ENCODE data around the gene SEC22C. TPM values are rescaled to one million over a fixed set of nuclear protein-coding genes. Genes with fewer than 3 reads are reported as not detected.
"Not testable (repeated sequence)": the region's sequence is repeated elsewhere in the genome, so short reads cannot be mapped to it uniquely, and the experiment has no call there.

The SEC22C gene, protein sequence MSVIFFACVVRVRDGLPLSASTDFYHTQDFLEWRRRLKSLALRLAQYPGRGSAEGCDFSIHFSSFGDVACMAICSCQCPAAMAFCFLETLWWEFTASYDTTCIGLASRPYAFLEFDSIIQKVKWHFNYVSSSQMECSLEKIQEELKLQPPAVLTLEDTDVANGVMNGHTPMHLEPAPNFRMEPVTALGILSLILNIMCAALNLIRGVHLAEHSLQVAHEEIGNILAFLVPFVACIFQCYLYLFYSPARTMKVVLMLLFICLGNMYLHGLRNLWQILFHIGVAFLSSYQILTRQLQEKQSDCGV
- total RNA-seq = 57.8 TPM
- polyA plus RNA-seq = 46.0 TPM

DNA sequence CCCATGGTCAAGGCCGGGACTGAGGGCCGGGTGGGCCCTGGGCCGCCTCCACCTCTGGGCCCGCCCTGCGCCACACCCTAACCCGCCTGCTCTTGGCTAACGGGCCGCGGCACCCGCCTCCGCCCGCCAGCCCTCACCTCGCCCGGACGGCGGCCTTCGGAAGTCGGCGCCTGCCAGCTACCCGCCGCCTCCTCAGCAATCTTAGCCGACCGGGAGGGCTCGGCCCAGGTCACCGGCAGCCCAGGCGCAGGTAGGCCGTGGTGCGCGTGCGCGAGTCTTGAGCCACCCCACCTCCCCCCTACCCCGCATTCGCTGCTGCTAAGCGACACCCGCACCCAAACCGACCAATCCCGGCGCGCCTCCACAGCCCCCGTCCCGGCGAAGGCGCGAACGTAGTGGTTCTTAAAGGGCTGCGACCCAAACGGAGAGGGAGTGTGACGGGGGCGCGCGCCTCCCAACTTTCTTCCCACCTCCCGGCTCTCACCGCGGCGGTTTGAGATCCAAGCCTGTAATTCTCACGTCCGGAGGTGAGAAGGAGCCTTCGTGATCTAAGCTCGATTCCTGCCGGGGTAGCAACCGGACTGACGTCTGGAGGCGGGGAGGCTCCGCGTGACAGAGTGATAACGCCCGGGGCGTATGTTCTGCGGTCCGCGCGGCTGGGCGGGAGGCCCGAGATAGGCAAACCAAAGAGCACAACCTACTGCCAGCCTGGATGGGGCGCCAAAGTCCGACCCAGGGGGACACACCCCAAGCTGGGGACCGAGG, at the start of gene SEC22C:
SEC22C (minus strand) TSS at position 259 of the 765 bp plus-strand sequence. CDS start 12,921 bp downstream, outside the sequence.
- H3K4me3 ChIP-seq (ENCODE audit: low read depth, low read length) = peak within 1 kb of the TSS; percentile 74
- DNase-seq (ENCODE audit: extremely low spot score) = peak; percentile 85
- no peaks in the 10 kb centered on the region for H3K36me3 ChIP-seq (ENCODE audit: insufficient read depth)
- under 1% methylated on average over 77 of the region's 77 CpGs for WGBS
- peak within 1 kb of the TSS; percentile 65 for H3K27ac ChIP-seq (ENCODE audit: low read depth)
- H3K4me1 ChIP-seq (ENCODE audit: insufficient read depth) = no peaks in the 10 kb centered on the region

- no peak overlapping the region for H3K4me3 ChIP-seq (ENCODE audit: low read depth, low read length)
- DNase-seq (ENCODE audit: extremely low spot score) = no peak
- no peaks in the 10 kb centered on the region for H3K36me3 ChIP-seq (ENCODE audit: insufficient read depth)
- H3K27ac ChIP-seq (ENCODE audit: low read depth) = peak overlapping the region; percentile 45
- no peaks in the 10 kb centered on the region for H3K4me1 ChIP-seq (ENCODE audit: insufficient read depth)
- 87% methylated on average over 2 of the region's 2 CpGs for WGBS
Observed at GRCh38 chr3:42613462-42613861, 31.7 kb upstream of the SEC22C start.

GRCh38 chr3:42612928-42613327, 31.2 kb upstream of the SEC22C start:
- Histone ChIP-seq H3K4me1 (ENCODE audit: insufficient read depth) (no peaks in the 10 kb centered on the region), H3K4me3 (ENCODE audit: low read depth, low read length) (no peak overlapping the region), H3K36me3 (ENCODE audit: insufficient read depth) (no peaks in the 10 kb centered on the region), H3K27ac (ENCODE audit: low read depth) (peak overlapping the region; percentile 45)
- no peak for DNase-seq (ENCODE audit: extremely low spot score)
- 92% methylated on average over 3 of the region's 3 CpGs for WGBS

DNA sequence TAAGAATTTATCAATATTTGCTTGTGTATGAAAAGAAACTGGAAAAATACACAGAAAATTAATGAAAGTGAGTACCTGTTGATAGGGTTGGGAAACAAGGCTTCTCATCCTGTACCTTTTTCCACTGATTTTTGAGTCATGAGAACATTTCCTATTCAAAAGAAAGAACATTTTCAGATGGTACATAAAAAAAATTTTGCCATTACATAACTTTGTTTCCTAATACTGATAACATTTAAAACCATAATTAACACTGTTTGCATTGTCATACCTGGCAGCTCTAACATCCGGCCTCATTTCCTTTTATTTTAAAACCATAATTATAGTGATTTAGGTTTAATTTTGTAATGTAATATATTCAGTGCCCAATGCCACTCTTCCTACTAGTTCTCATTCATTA, 30.4 kb upstream of the SEC22C start:
- DNase-seq (ENCODE audit: extremely low spot score) = no peak
- no peaks in the 10 kb centered on the region for H3K4me1 ChIP-seq (ENCODE audit: insufficient read depth)
- 73% methylated on average over 1 of the region's 1 CpG for WGBS
- no peaks in the 10 kb centered on the region for H3K36me3 ChIP-seq (ENCODE audit: insufficient read depth)
- H3K27ac ChIP-seq (ENCODE audit: low read depth) = no peak overlapping the region
- H3K4me3 ChIP-seq (ENCODE audit: low read depth, low read length) = no peak overlapping the region

DNA sequence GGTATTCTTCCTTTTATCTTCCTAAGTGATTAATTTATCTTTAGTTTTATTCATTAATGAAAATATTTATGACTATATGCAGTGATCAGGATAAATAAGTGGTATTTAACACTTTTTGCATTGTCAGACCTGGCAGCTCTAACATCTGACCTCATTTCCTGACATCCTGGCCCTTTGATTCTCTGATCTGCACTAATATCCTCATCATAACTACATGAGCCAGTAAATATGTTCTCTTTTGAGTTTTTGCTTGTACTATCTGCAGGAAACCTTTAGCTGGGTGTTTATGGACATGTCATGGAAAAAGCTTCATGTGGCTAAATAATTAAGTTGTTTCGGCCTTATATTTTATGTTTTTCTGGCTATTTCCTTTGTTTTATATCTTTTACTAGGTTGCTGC, 29.2 kb upstream of the SEC22C start:
- H3K27ac ChIP-seq (ENCODE audit: low read depth) = peak overlapping the region; percentile 23
- no peaks in the 10 kb centered on the region for H3K4me1 ChIP-seq (ENCODE audit: insufficient read depth)
- 76% methylated on average over 1 of the region's 1 CpG for WGBS

DNA sequence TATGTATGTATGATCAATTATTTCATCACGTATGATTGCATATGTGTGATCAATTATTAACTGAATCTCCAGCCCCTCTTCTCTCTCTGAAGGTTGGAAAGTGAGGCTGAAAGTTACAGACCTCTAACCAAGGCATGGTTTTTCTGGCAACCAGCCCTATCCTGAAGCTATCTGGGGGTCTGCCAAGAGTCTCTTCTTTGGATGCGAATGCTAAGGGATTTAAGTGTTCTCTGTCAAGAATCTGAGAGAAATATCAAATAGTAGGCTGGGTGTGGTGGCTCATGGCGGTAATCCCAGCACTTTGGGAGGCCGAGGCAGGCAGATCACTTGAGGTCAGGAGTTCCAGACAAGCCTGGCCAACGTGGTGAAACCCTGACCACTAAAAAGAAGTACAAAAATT, 26.8 kb upstream of the SEC22C start:
- WGBS = 32% methylated on average over 5 of the region's 5 CpGs
- Histone ChIP-seq H3K4me1 (ENCODE audit: insufficient read depth) (peaks cover 1% of the 10 kb centered on the region), H3K4me3 (ENCODE audit: low read depth, low read length) (no peak overlapping the region), H3K27ac (ENCODE audit: low read depth) (no peak overlapping the region), H3K36me3 (ENCODE audit: insufficient read depth) (no peaks in the 10 kb centered on the region)
- no peak for DNase-seq (ENCODE audit: extremely low spot score)

More for the DNA sequence above, 29.2 kb upstream of the SEC22C start:
- H3K4me3 ChIP-seq (ENCODE audit: low read depth, low read length) = no peak overlapping the region
- no peaks in the 10 kb centered on the region for H3K36me3 ChIP-seq (ENCODE audit: insufficient read depth)
- no peak for DNase-seq (ENCODE audit: extremely low spot score)

DNA sequence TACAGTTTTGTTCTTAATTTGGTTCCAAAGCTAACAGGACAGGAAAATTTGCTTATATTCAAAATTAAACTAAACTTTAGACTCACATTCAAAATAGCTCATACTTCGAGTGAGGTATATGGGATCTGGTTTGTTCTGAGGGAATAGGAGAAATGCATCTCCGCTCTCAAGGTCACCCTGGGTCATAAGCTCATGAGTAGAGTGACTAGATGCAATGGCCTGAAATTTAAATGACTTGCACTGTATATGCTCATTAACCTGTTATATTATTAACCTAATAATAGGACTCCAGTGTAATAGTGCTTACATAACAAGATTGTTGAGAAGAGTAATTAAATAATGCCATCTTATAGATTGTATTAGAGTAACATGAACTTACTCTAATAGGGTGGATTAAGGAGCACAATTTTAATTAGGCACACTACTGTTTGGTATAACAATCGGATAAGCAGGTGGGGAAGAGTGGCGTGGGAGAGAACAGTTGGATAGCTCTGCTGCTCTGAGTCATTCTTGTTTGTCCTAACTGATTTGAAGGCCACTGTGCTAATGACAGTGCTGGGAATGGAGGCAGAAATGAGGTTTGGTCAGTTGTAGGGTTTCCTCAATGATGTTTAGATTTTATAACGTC, 23.9 kb upstream of the SEC22C start:
- 70% methylated on average over 5 of the region's 5 CpGs for WGBS
- peak overlapping the region; percentile 10 for H3K27ac ChIP-seq (ENCODE audit: low read depth)

DNA sequence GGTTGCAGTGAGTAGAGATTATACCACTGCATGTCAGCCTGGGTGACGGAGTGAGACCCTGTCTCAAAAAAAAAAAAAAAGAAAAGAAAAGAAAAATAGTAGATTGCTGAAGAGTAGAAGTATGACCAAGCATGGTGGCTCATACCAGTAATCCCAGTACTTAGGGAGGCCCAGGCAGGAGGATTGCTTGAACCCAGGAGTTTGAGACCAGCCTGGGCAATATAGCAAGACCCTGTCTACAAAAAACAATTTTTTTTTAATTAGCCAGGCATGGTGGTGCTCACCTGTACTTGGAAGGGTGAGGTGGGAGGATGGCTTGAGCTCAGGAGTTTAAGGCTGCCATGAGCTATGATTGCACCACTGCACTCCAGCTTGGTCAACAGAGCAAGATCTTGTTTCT, 21.2 kb upstream of the SEC22C start:
- H3K4me3 ChIP-seq (ENCODE audit: low read depth, low read length) = no peak overlapping the region
- no peak for DNase-seq (ENCODE audit: extremely low spot score)
- 97% methylated on average over 1 of the region's 1 CpG for WGBS
- H3K36me3 ChIP-seq (ENCODE audit: insufficient read depth) = no peaks in the 10 kb centered on the region
- H3K27ac ChIP-seq (ENCODE audit: low read depth) = no peak overlapping the region
- peaks cover 1% of the 10 kb centered on the region for H3K4me1 ChIP-seq (ENCODE audit: insufficient read depth)

More for the DNA sequence above, 23.9 kb upstream of the SEC22C start:
- Histone ChIP-seq H3K36me3 (ENCODE audit: insufficient read depth) (no peaks in the 10 kb centered on the region), H3K4me1 (ENCODE audit: insufficient read depth) (peaks cover 1% of the 10 kb centered on the region), H3K4me3 (ENCODE audit: low read depth, low read length) (no peak overlapping the region)
- no peak for DNase-seq (ENCODE audit: extremely low spot score)

GRCh38 chr3:42601896-42602581, 20.3 kb upstream of the SEC22C start:
- WGBS = 57% methylated on average over 9 of the region's 9 CpGs
- Histone ChIP-seq H3K4me1 (ENCODE audit: insufficient read depth) (peaks cover 1% of the 10 kb centered on the region), H3K36me3 (ENCODE audit: insufficient read depth) (no peaks in the 10 kb centered on the region), H3K27ac (ENCODE audit: low read depth) (no peak overlapping the region), H3K4me3 (ENCODE audit: low read depth, low read length) (peak overlapping the region; percentile 79)
- DNase-seq (ENCODE audit: extremely low spot score) = no peak

DNA sequence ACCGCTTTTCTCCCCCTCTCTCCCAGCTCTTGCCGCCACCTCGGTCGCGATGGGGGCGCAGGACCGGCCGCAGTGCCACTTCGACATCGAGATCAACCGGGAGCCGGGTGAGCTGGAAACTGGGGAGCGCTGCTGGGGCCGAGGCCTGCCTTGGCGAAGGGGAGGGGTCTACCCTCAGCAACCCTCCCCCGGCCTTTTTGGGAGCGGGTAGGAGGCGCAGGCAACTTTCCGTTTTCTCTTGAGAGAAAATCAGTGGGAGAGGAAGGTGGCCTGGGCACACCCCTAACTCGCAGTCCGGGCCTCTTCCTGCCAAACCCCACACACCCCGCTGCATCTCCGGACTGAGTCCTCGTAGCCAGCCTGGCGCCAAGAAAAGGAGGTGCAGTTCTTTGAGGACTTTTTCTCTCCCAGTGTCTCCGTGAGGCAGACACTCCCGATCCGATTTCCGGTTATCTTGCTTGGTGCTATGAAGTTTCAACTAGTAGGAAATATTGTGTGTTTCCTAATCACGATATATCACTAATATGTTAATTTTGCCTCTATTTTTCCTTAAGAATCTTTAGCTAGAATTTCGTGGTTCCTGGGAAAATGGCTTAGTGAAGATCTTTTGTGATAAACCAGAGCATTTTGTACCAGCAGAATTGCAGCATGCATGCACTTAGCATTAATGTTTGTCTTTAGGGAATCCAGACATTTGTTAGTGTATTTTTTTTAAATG, 19.4 kb upstream of the SEC22C start:
- under 1% methylated on average over 31 of the region's 31 CpGs for WGBS
- H3K4me1 ChIP-seq (ENCODE audit: insufficient read depth) = peaks cover 1% of the 10 kb centered on the region
- peak overlapping the region; percentile 79 for H3K4me3 ChIP-seq (ENCODE audit: low read depth, low read length)
- DNase-seq (ENCODE audit: extremely low spot score) = peak; percentile 60
- H3K36me3 ChIP-seq (ENCODE audit: insufficient read depth) = no peaks in the 10 kb centered on the region
- H3K27ac ChIP-seq (ENCODE audit: low read depth) = peak overlapping the region; percentile 92

- Histone ChIP-seq H3K36me3 (ENCODE audit: insufficient read depth) (no peaks in the 10 kb centered on the region), H3K27ac (ENCODE audit: low read depth) (peak within 1 kb of the TSS; percentile 92), H3K4me3 (ENCODE audit: low read depth, low read length) (peak within 1 kb of the TSS; percentile 79), H3K4me1 (ENCODE audit: insufficient read depth) (no peaks in the 10 kb centered on the region)
- DNase-seq (ENCODE audit: extremely low spot score) = peak; percentile 96
- under 1% methylated on average over 76 of the region's 76 CpGs for WGBS
Observed at GRCh38 chr3:42600111-42600957, 18.6 kb upstream of the SEC22C start, which contains the start of gene NKTR. Gene NKTR, plus strand, starts transcription at chr3:42600686. Its CDS starts 321 bp downstream, at chr3:42601007.

DNA sequence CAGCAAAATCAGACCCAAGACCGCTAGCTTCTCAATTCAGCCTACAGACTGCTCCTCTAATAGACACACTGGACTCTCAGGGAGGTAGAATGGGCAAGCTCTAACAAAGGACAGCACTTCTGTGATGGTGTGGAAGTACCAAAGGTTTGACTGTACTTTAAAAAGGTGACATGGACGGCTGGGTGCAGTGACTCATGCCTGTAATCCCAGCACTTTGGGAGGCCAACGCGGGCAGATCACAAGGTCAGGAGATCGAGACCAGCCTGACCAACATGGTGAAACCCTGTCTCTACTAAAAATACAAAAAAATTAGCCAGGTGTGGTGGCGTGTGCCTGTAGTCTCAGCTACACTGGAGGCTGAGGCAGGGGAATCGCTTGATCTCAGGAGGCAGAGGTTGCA, 15.3 kb upstream of the SEC22C start:
- H3K36me3 ChIP-seq (ENCODE audit: insufficient read depth); H3K4me3 ChIP-seq (ENCODE audit: low read depth, low read length); H3K27ac ChIP-seq (ENCODE audit: low read depth); H3K4me1 ChIP-seq (ENCODE audit: insufficient read depth); DNase-seq (ENCODE audit: extremely low spot score): not testable (repeated sequence)
- WGBS = 95% methylated on average over 7 of the region's 7 CpGs

All from urinary bladder (tissue), 4 donors.